KMS-11 (cell line): ENCODE results near the gene FOCAD.

ENCODE experiments used
- H2AFZ ChIP-seq: fragments of 200-600 bp; sonication (generic); 2 replicates; pipeline ENCODE4 v1.6.1; 2016; ENCODE audit warnings: antibody characterized with exemption, mixed run types, low read depth
- H3K27ac ChIP-seq: fragments of 200-600 bp; sonication (generic); 2 replicates; pipeline ENCODE4 v1.6.1; 2016; ENCODE audit warnings: mild to moderate bottlenecking, mixed run types
- H3K27me3 ChIP-seq: fragments of 200-600 bp; sonication (generic); 2 replicates; pipeline ENCODE4 v1.6.1; 2017; ENCODE audit warnings: mild to moderate bottlenecking, low read depth, mixed run types, moderate library complexity; ENCODE audit not compliant: insufficient read depth
- H3K36me3 ChIP-seq: fragments of 200-600 bp; sonication (generic); 2 replicates; pipeline ENCODE4 v1.6.1; 2017; ENCODE audit warnings: mild to moderate bottlenecking, mixed run types; ENCODE audit not compliant: insufficient read depth
- H3K4me1 ChIP-seq: fragments of 200-600 bp; sonication (generic); 2 replicates; pipeline ENCODE4 v1.6.1; 2016; ENCODE audit warnings: mild to moderate bottlenecking, low read depth, mixed run types; ENCODE audit not compliant: poor library complexity, severe bottlenecking
- H3K4me2 ChIP-seq: fragments of 200-600 bp; sonication (generic); 2 replicates; pipeline ENCODE4 v1.7.0; 2016; ENCODE audit warnings: mild to moderate bottlenecking, mixed run types
- H3K4me3 ChIP-seq: fragments of 200-600 bp; sonication (generic); IDR thresholded peaks from 2 replicates; pipeline ENCODE4 v1.6.1; 2017; ENCODE audit warnings: low read depth, low read length, mixed read lengths; ENCODE audit not compliant: insufficient read depth
- H3K79me2 ChIP-seq: fragments of 200-600 bp; sonication (generic); 2 replicates; pipeline ENCODE4 v1.6.1; 2016; ENCODE audit warnings: low read depth, mixed run types; ENCODE audit not compliant: insufficient read depth
- H3K9ac ChIP-seq: fragments of 200-600 bp; sonication (generic); 2 replicates; pipeline ENCODE4 v1.6.1; 2016; ENCODE audit warnings: mild to moderate bottlenecking, mixed run types
- H4K20me1 ChIP-seq: fragments of 200-600 bp; sonication (generic); 2 replicates; pipeline ENCODE4 v1.6.1; 2016; ENCODE audit warnings: mild to moderate bottlenecking, mixed run types; ENCODE audit not compliant: insufficient read depth
- TF ChIP-seq, protein P1 (sequence below): fragments of 200-600 bp; sonication (generic); conservative IDR thresholded peaks from 2 replicates; pipeline ENCODE4 v1.6.1; 2017; ENCODE audit warnings: low read depth, mild to moderate bottlenecking, antibody characterized with exemption, low read length, moderate library complexity, mixed read lengths

Gene FOCAD

DNA sequence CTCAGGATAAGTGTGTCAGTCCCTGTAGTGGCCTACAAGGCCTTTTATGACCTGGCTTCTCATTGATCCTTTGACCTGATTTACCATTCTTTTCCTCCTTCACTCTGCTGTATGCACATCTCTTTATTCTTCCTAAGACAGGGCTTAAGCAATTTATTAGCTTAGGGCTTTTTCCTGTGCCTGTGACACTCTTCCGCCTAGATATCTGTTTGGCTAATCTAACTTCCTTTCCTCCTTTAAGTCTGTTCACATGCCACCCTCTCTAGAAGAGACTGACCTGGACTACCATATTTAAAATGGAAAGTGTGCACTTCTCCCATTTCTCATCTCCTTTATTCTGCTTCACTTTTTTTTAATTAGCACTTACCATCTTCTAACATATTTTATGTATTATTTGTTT is 29.1 kb downstream of the FOCAD start:
- Histone ChIP-seq H2AFZ (no peak overlapping the region), H4K20me1 (no peaks in the 10 kb centered on the region), H3K36me3 (no peaks in the 10 kb centered on the region), H3K79me2 (no peaks in the 10 kb centered on the region), H3K4me1 (no peaks in the 10 kb centered on the region), H3K27ac (no peak overlapping the region), H3K27me3 (no peaks in the 10 kb centered on the region), H3K4me3 (no peak overlapping the region), H3K4me2 (no peak overlapping the region), H3K9ac (no peak overlapping the region)
- TF ChIP-seq, protein P1, sequence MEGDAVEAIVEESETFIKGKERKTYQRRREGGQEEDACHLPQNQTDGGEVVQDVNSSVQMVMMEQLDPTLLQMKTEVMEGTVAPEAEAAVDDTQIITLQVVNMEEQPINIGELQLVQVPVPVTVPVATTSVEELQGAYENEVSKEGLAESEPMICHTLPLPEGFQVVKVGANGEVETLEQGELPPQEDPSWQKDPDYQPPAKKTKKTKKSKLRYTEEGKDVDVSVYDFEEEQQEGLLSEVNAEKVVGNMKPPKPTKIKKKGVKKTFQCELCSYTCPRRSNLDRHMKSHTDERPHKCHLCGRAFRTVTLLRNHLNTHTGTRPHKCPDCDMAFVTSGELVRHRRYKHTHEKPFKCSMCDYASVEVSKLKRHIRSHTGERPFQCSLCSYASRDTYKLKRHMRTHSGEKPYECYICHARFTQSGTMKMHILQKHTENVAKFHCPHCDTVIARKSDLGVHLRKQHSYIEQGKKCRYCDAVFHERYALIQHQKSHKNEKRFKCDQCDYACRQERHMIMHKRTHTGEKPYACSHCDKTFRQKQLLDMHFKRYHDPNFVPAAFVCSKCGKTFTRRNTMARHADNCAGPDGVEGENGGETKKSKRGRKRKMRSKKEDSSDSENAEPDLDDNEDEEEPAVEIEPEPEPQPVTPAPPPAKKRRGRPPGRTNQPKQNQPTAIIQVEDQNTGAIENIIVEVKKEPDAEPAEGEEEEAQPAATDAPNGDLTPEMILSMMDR, result no peak

DNA sequence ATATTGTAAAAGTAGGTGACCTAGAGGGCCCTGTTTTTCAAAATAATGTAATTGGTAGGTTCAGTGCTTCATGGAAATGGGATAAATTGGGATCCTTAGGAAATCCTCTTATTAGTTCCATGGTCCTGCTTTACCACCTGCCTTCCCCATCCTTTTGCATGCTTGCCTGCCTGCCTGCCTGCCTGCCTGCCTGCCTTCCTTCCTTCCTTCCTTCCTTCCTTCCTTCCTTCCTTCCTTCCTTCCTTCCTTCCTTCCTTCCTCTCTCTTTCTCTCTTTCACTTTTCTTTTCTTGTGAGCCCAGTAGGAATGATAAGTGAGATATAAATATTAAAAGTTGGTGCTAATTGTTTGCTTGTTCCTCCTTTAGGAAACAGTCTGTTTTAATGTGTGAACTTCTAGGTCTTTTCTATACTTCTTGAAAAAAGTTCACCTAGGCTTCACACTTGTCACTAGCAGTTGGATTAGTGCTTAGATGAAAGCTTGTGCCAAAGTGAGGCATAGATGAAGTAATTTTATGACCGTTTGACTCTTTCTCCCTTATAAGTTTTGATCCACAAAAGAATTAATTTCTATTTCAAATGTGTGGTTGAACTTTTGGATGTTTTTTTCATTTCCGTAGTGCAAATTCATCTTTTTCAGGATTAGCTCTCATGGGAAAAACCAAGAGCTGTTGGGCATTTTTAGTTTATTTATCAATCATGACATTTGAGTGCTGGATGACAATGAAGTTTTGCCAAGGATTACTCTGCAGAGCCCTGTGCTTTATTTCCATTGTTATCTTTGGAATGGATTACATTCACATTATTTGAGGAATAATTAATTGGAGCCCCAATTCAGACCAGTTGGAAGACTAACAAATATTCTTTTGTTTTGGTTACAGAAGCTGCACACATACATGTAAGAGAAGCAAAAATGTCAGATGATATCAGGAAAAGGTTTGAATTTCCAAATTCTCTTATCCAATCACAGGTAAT is 30.7 kb downstream of the FOCAD start:
- TF ChIP-seq, protein P1, result no peak
- no peak overlapping the region for H2AFZ ChIP-seq
- H4K20me1 ChIP-seq, result no peaks in the 10 kb centered on the region
- no peak overlapping the region for H3K4me2 ChIP-seq
- H3K27ac ChIP-seq, result no peak overlapping the region
- no peak overlapping the region for H3K4me3 ChIP-seq
- H3K36me3 ChIP-seq, result no peaks in the 10 kb centered on the region
- no peak overlapping the region for H3K9ac ChIP-seq
- no peaks in the 10 kb centered on the region for H3K27me3 ChIP-seq
- no peaks in the 10 kb centered on the region for H3K79me2 ChIP-seq
- no peaks in the 10 kb centered on the region for H3K4me1 ChIP-seq

DNA sequence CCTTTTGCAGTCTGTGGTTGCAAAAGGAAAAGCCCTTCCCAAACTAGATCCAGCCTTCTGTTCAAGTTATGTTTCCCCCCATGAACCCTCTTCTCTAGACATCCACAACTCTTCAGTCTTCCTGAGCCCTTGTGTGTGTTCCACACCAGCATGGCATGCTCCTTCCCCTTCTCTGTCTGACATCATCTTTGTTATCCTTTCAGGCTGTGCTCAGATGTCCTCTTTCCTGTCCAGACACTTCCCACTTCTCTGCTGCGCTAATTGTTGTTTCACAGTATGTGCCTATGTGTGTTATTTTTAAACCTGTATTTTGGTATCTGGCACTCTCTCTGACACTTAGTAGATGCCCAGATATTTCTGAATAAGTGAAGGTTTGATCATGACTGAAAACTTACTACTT is 38.2 kb downstream of the FOCAD start:
- TF ChIP-seq, protein P1, result no peak
- Histone ChIP-seq H3K27ac (no peak overlapping the region), H3K9ac (no peak overlapping the region), H3K4me2 (no peak overlapping the region), H4K20me1 (no peaks in the 10 kb centered on the region), H3K4me1 (no peaks in the 10 kb centered on the region), H3K79me2 (no peaks in the 10 kb centered on the region), H3K27me3 (no peaks in the 10 kb centered on the region), H2AFZ (no peak overlapping the region), H3K36me3 (no peaks in the 10 kb centered on the region), H3K4me3 (no peak overlapping the region)

DNA sequence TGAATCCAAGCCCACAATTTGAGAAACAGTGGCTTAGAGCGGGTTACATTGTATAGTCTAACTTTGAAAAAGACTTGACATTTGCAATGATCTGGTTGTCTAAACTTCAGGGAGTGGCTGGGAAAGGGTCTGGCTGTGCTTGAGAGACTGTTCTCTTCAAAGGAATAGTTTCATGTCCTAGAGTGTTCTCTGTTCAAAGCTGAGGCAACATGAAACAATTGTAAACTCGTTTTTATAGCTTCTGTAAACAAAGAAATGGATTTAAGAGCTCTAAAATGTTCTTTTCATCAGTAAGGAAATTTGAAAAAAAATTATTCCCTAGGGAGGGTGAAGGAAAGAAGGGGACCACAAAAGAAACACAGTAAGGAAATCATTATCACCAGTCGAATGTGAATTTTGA is 41.6 kb downstream of the FOCAD start:
- TF ChIP-seq, protein P1, result no peak
- no peak overlapping the region for H3K27ac ChIP-seq
- H3K4me1 ChIP-seq, result no peaks in the 10 kb centered on the region
- H3K36me3 ChIP-seq, result no peaks in the 10 kb centered on the region
- no peak overlapping the region for H3K4me3 ChIP-seq
- H4K20me1 ChIP-seq, result no peaks in the 10 kb centered on the region
- no peak overlapping the region for H3K4me2 ChIP-seq
- no peak overlapping the region for H3K9ac ChIP-seq
- no peaks in the 10 kb centered on the region for H3K27me3 ChIP-seq
- no peaks in the 10 kb centered on the region for H3K79me2 ChIP-seq
- H2AFZ ChIP-seq, result no peak overlapping the region
